Islet precursor cell (in vitro differentiated cells): ENCODE data around the gene GALNT2.

Source experiments
- DNase-seq: peaks from one replicate; pipeline ENCODE4 v3.0.0-alpha.2; 2018

The GALNT2 gene

DNA sequence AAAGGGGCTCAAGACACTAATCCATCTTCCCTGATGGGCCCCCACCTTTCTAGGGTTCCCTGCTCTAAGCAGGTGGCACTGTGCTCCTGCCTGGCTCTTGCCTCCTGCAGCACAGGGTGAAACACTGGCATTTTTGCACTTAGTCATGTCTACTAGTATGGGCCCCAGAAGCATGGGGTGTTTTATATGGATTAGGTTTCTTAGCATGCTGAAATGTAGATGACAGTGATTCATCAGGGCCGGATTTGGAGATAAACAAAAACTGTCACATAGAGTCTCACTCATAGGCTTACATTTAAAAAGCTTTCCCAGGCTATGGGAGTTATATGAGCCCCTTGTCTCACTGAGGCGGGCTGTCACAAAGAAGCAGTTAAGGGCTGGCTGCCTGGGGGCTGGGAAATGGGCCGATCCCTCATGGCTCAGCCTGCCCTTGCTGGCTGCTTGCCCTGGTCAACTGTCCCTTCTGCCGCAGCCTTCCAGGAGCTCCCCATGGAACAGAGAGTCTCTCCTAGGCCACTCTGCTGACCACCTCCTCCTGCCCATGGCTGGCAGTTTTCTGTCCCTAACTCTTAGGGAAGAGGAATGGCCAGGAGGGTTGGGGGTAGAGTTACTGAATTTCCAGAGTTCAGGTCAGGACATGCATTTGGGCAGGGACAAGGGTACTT is 6.5 kb downstream of the GALNT2 start:
- no peak for DNase-seq

DNA sequence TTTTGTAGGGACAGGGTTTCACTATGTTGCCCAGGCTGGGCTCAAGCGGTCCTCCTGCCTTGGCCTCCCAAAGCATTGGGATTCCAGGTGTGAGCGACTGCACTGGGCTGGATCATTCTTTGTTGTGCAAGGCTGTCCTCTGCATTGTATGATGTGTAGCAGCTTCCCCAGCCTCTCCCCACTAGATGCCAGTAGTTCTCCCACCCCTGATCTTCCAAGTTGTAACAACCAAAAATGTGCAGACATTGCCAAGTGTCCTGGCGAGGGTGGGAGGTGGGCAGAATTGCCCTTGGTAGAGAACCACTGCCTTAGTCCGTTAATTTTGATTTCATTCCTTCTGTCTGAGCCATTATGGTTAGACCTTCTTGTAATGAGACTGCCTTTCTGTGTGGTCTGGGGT is 7.2 kb downstream of the GALNT2 start:
- no peak for DNase-seq

DNA sequence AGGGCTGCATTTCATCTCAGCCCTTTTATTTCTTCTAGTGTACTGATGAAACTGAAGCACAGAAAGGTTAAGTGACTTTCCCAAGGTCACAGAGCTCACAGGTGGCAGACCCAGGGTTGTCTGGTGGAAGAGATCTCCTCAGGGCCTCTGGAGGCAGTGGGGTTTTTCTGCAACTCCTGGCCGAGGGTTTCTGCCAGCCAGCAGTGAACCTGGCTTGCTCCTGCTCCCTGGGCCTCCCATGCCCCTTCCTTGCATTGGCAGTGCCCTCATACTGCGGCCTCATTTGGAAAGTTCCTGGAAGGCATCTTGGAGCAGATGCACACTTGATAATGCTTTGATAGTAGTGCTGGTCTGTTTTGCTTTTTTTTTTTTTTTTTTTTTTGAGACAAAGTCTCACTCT is 7.7 kb downstream of the GALNT2 start:
- DNase-seq: no peak

DNA sequence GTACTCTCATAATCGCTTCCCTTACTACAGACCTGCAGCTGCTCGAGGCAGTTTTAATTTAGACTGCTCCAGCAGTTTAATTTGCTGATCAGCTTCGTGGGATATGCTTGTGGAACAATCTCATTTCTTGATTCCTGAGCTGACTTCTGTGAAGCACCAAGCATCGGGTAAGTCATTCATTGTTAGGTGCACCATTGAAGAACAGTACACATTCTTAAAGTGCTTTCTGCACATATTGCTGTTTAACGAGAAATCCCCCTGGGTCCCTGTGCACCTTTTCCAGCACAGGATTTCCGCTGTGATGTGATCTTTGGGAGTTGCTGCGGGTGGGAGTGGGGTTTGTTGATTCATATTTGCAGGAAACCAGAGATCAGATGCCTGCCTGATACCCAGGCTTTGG is 9.1 kb downstream of the GALNT2 start:
- DNase-seq: no peak

DNA sequence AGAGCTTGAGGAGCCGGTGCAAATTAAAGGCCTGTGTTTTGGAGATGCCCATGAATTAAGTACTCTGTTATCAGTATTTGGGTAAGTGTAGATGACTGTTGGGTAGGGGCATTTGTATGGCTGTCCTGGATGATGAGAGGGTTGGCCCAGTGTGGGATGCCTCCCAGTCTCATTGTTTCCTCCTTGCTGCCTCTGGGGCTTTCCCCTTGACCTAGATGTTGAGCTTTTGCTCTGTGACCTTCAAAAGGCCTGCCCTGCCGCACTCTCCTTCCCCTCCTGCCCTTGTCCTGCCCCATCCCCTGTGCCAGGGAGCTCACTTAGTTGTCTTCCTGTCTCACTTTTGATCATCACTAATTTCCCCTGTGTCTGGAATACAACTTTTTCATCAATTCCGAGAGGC is 10.0 kb downstream of the GALNT2 start:
- DNase-seq: peak; percentile 22

DNA sequence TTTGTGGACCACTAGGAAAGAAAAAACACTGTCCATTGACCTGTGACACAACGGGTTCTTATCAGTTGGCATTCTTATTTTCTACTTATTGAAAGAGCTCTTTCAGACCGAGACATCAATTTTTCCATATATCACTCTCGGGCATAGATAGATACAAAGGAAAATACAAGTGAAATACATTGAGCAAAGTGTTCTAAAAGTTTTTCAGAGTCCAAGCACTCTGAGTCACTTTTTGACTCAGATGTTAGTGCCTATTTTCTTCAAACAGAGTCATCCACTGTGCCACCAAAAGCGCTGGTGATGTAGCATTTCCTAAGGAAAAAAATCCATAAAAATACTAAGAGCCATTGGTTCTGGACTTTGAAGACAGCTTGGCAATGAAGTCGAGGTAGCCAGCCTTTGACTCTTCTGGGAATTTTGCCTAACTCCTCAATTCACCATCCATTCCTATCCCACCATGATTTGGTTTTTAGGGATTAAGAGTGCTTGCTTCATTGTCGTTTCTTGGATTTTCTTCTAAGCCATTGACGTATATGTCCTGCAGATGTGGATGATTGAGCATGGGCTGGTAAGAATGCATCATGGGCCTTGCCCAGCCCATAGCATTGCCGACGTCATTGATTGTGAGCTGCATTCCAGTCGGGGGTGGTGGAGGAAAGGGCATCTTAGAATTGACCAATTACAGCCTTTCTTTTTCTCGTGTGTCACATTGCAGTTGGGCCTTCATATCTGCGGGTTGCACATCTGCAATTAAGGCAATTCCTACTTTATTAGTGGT is 10.6 kb downstream of the GALNT2 start:
- DNase-seq: peak; percentile 60

DNA sequence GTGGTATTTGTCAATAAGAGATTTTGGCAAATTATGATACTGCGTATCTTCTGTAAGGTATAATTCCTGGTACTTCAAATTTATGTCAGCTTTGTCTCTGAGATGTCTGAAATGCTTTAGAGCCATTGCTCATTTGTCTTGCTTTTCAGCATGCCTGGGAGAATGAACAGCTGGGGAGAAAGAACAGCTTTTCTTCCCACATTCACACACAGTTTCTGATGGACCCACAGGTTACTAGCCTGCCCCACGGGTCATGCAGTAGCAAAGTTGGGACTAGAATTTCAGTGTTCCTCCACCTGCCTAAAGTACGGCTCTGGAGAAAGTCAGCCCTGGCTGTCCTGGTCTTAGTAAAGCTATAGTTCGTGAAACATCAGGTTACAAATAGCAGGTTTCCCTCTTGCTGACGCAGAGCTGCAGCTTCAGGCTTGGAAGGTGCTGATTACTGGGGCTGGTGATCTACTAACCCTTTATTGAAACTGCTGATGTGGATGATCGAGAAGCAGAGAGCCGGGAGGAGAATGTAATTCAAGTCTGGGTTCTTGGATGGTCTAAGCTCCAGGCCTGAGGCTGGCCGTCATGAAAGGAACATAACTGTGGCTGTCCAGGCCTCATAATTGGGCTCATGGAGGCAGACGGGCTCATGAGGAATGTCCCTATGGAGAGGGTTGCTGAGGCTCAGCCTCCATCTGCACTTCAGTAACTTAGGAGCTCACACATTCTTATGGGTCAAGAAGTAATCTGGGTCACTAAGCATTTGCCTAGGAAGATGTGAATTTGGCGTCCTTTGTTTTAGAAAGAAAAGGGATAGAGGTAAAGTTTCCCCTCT is 12.4 kb downstream of the GALNT2 start:
- DNase-seq: peak; percentile 52

DNA sequence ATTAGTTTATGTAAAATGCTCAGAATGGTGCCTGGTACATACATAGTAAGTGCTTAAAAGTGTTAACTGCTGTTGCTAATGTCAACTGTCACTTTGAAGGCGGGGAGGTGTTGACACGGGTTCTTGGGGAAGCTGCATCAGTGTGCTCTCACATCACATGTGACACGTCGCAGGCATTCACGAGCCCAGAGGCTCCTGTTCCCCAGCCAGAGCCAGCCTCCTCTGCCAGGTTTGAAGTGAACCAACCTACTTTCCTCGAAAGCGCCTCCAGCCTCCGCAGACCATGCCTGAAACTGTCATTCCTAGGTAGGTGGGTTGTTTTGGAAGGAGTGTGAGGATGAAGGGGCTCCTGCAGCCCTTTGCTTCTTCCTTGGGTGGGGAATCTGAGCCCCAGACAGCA is 13.8 kb downstream of the GALNT2 start:
- peak; percentile 40 for DNase-seq

DNA sequence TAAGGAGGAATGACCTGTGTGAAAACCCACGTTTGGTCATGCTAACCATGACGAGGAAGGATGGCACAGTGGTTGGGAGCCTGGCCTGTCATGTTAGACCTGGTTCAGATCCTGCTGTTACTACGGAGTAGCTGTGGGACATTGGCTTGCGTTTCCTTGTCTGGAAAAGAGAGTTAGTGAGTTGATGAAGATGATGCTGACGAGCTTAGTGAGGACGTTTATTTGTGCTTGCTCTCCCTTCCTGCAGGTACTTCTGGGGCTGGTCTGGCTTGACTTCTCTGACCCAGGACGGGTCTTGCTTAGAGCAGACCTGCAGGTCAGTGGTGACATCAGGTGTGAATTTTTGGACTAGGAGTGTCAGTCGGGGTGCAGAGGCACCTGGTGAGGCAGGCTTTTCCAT is 14.7 kb downstream of the GALNT2 start:
- DNase-seq: peak; percentile 38

DNA sequence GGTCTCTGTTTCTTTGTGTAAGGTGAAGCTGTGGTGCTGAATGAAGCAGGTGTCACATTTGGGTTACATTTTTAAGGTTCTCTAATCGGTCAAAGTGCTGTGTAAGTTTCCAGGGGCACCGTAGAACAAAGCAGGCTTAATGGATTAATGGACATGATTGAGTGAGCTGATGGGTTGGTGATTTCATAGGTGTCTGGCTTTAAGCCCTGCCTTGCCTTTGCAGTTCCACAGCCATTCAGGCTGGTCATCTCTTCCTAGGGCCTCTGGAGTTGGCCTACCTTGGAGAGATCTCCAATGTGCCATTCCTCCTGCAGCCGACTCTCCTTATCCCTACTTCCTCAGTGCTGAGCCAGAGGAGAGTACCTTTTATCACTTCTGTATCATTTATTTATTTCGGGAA is 15.2 kb downstream of the GALNT2 start:
- peak; percentile 35 for DNase-seq

DNA sequence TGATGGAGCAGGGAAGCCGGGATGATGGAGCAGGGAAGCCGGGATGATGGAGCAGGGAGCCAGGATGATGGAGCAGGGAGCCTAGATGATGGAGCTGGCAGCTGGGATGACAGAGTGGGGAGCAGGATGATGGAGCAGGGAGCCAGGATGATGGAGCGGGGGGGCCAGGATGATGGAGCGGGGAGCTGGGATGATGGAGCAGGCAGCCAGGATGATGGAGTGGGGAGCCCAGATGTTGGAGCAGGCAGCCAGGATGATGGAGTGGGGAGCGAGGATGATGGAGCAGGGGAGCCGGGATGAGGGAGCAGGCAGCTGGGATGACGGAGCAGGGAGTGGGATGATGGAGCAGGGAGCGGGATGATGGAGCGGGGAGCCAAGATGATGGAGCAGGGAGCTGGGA is 16.0 kb downstream of the GALNT2 start:
- peak; percentile 26 for DNase-seq

DNA sequence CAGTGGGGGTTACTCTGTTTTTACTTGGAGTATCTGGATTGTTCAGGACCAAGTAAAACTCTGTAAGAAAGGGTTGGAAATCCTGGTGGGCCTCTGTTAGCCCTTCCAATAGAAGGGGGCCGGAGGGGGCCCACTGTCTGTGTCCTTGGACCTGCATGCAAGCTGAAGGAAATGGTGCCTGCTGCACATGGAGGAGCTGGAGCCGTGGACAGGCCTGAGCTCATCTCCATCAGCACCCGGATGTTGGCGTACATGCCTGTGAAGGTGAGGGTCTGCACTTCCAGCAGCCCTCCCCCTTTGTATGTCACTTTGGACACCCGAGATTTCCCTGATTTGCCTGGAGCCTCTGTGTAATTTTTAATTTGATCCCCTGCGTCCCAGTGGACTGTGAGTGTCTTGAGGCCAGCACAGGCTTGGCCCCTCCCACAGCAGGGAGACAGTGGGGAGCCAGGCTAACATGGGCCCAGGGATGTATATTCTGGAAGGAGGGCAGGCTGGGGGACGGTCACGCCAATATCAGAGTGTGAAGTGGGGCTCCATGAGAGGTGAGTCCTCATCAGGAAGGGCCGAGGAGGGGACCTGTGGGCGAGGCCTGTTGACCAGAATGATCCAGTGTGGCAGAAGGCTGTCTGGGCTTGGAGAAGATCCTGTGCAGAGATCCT is 16.8 kb downstream of the GALNT2 start:
- no peak for DNase-seq

DNA sequence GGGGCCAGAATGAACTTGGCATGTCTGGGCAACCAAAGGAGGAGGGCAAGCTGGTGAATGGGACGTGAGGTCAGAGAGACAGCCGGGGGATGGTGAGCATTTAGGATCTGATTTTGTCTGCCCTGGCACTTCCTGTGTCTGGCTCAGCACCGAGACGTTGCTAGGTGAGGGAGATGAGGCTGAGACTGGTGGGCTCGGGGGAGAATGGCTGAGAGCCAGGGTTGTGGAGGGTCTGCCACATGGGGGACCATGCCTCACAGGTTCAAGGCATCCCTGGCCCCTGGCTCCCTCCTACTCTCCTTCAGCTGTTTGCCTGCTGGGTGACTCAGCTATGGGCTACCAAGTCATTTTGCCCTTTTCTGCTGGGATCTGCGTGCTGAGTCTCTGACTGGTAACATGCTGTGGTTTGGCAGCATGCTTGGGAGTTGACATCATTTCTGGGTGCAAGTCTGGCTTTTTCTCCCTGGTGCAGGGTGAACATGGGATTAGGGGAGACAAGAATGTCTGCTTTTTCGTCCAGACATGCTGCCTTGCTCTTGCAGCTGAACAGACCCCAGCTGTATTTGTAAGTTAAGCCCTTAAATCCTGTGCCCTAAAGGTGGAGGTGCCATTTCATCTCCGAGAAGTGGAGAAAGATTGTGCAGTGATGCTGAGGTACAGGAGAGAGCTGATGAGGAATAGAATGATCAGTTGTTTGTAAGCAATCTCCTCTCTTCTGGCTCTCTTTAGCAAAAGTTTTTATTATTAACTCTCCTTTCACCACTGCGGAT is 17.6 kb downstream of the GALNT2 start:
- peak; percentile 99 for DNase-seq

DNA sequence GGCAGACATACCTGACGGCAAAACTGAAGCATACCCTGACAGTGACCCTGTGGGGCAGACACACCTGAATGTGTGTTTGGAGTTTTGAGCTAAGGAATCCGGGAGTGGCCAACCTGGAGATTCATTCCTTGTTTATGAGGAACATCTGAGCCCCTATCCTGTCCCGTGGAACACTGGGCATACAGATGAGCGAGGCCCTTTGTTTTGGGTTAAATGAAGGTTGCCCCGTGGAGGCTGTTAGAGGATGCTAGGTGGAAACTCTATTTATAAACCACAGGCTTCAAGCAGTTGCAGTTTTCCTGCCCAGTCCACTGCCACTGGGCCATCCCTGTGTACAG is 18.1 kb downstream of the GALNT2 start:
- DNase-seq: no peak

DNA sequence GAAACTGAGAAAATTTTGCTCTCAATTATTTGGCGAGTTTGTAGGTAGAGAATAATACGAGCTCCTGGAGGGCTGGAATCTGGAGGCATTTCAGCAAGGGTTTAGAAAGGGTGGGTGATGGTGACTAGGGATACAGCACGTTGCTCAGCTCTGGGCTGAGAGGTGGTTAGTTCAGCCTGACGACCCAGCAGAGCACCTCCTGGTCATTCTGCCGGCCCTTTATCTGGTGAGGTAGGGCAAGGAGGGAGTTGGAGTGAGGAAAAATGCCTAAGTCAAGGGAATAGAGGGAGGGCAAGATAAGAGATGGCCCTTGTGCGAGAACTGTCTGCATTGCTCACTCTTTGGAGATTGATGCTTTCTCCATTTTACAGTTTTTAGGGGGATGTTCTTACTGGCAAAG is 19.1 kb downstream of the GALNT2 start:
- no peak for DNase-seq

DNA sequence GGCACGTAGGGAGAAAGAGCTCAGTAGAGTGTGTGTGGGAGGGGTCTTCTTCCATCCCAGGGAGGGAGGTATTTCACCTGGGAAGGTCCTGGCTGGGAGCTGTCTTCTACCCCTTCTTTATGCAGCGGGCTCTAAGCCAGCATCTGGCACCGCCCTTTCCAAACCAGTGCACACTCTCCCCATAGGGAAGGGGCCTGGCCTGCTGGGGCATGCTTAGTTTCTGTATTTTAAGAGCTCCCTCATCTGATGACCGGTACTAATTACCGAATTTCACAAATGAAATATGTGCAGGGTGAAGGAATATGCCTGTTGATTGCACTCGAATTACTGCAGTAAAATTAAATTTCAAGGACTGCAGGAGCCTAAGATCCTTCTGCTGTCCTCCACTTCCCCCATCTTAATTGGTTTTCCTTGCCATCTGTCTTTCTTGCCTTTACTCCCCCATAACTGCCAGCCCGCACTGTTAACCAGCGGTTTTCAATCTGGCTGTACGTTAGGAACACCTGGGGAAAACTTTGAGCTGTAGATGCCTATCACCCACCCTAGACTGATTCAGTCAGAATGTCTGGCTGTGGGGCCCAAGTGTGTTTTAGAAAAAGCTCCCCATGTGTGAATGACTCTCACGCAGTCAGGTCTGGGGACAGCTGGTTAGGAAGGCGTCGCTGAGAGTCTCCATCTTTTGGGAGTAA is 20.1 kb downstream of the GALNT2 start:
- no peak for DNase-seq

DNA sequence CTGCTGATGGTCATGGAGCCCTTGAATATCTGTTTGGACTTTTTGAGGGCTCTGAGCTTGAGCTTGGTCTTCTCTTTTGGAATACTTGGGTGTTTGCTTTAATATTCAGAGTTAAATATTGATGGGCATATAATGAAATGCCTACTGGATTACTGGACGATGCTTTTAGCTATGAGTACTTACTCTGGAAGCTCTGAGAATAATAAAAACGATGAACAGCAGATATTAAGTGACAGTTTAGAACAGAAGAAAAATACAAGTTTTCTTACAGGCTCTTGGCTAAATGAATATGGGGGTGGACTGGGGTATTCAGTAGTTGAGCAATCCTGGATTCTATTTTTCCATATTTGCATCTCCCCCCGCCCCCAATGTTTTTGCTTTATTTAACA is 20.7 kb downstream of the GALNT2 start:
- DNase-seq: no peak

DNA sequence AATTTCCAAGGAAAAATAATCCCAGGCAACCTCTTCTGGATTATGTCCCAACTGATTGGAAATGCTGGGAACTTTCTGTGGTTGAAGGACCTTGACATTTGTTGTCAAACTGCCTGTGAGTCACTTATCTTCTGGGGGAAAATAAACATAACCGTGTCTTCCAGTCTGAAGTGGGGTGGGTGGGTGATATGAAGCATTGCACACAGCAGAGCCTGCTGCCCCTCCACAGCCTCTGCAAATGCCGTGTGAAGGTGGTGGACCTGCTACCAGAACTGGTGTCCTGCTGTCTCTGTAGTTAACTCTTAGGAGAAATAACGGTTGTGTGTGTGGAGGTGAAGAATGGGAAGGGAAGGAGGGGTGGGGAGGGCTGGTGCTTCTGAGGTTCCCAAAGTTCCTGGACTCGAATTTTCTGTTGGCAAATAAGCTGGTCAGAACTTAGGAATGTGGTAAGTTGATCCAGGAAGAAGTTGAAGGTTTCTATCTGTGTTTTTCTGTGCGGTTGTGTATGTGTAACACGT is 23.2 kb downstream of the GALNT2 start:
- DNase-seq: no peak

DNA sequence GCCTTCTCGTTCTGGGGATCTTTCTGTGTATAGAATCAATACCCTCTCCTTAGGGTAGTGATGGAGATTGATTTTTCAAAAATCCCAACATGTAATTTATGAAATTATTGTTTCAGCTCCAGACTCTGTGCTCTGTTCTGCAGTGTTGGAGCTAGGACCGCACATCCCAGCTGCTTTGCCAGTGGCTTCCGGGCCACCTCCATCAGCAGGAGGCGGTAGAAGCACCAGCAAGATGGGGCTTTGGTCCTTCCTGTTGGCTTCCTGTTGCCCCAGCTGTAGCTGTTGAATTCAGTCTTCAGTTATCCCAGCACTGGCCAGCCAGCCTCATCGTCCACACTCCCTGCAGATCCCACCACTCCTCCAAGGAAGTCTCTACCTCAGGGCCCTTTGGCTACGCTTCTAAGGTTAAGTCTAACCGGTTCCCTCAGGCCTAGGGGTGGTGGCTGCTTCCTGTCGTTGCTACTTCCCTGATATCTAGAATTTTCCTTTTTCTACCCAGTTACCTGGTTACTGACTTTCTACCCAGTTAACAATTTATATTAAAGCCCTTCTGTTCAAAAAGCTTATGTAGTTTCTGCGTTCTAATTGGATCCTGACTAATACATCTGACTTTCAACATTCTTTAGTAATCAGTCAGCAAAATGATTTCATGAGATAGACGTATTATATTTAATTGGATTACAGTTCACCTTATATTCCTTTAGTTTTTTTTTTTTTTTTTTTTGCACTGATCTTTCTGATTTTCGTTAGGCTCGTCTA is 24.6 kb downstream of the GALNT2 start:
- DNase-seq: no peak

DNA sequence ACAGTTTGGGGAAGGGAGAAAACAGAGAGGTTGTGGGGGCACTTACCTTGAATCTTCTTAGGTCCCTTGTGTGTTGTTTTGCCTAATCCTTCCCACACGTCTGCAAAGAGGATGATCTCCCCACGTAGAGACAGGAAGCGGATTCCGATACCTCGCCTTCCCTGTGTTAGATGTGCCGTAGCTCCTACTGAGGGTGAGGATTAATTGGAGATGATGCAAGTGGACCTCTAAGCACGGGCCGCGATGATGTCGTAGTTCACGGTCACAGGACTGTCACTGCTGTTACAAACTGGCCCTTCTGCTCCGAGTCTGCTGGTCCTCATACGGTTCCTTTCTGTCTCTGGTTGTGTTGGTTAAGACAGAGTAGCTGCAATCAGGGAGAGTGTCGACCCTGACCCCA is 27.7 kb downstream of the GALNT2 start:
- DNase-seq: no peak

DNA sequence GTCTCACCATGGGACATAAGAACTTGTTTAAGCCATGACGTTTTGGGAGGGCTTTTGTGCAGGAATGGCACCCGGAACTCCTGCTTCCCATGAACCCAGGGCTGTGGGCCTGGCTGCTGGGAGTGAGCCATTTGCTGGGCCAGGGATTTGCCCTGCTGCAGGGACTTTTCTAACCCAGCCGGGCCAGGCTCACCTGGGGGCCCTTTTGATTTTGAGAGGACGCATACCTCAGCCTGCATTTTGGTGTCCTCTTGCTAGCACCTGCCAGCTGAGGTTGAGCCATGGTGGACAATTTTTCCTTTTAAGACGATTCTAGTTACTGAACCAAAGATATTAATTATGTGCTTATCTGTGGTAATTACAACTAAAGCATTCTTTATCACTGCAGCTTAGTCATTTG is 28.9 kb downstream of the GALNT2 start:
- DNase-seq: no peak
